Brain microvascular endothelial cell (primary cell): ENCODE results near the gene ZMYM4.
A peak's percentile ranks its signal among the peaks of the same experiment; 100 is the strongest.

Experiments used
- DNase-seq: peaks from one replicate; pipeline ENCODE4 v3.0.0-alpha.2; 2020
- H3K27ac ChIP-seq: fragments of 250-450 bp; sonication (Bioruptor Pico); 2 replicates; pipeline ENCODE4 v1.5.1; 2020; ENCODE audit warnings: mild to moderate bottlenecking, moderate library complexity
- H3K27me3 ChIP-seq: fragments of 250-450 bp; sonication (Bioruptor Pico); replicated peaks from 2 replicates; pipeline ENCODE4 v1.5.1; 2020; ENCODE audit warnings: mild to moderate bottlenecking
- H3K36me3 ChIP-seq: fragments of 250-450 bp; sonication (Bioruptor Pico); replicated peaks from 2 replicates; pipeline ENCODE4 v1.5.1; 2020; ENCODE audit warnings: mild to moderate bottlenecking
- H3K4me3 ChIP-seq: 2 replicates; pipeline ENCODE4 v1.5.1; 2011; ENCODE audit warnings: low read depth, mild to moderate bottlenecking, control low read depth, low read length, moderate library complexity
- in situ Hi-C: cut with HindIII; loops from 2 replicates; pipeline ENCODE4 v1.10.0; 2017; ENCODE audit warnings: low sequenced_read_pairs, low pct_ligation_motif_present
- TF ChIP-seq, protein P1 (sequence below): IDR thresholded peaks from 2 replicates; pipeline ENCODE4 v1.5.1; 2011; ENCODE audit warnings: low read depth, mild to moderate bottlenecking, moderate library complexity, low read length, control low read depth, inconsistent platforms; ENCODE audit errors: missing control alignments

The ZMYM4 gene

DNA sequence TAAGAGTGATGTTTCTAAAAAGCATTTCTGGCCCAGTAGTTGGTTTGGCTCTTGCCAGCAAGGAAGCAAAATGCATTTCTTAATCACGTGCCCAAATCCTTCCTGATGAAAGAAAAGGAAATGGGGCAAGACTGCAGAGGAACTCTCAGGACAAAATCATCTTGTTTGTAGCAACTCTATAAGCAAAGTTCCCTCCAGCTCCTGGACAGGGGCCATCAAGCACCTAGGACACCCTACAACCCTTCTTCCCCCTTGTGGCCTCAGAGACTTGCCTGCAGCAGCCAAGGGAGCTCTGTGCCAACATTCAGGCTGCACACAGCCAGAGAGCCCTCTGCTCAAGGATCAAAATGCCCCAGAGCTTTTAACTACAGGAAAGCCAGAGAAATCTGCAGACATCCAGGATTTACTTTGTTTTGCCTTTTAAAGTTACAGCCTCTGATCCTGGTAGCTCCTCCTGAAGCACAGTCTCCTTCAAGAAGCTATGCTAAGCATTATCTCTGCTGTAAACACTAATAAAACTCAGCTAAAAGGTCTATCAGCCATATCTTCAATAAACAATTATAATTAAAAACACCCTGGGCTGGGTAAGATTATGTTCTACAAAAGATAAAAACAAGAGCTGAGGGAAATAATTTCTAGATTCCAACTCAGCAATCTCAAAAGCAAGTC lies 183.7 kb downstream of the ZMYM4 start:
- Histone ChIP-seq H3K27ac (no peak overlapping the region), H3K27me3 (no peaks in the 10 kb centered on the region), H3K36me3 (peaks cover 20% of the 10 kb centered on the region), H3K4me3 (no peak overlapping the region)
- in situ Hi-C loops, result no loop called here
- TF ChIP-seq, protein P1, sequence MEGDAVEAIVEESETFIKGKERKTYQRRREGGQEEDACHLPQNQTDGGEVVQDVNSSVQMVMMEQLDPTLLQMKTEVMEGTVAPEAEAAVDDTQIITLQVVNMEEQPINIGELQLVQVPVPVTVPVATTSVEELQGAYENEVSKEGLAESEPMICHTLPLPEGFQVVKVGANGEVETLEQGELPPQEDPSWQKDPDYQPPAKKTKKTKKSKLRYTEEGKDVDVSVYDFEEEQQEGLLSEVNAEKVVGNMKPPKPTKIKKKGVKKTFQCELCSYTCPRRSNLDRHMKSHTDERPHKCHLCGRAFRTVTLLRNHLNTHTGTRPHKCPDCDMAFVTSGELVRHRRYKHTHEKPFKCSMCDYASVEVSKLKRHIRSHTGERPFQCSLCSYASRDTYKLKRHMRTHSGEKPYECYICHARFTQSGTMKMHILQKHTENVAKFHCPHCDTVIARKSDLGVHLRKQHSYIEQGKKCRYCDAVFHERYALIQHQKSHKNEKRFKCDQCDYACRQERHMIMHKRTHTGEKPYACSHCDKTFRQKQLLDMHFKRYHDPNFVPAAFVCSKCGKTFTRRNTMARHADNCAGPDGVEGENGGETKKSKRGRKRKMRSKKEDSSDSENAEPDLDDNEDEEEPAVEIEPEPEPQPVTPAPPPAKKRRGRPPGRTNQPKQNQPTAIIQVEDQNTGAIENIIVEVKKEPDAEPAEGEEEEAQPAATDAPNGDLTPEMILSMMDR, result peak; percentile 23
- no peak for DNase-seq

DNA sequence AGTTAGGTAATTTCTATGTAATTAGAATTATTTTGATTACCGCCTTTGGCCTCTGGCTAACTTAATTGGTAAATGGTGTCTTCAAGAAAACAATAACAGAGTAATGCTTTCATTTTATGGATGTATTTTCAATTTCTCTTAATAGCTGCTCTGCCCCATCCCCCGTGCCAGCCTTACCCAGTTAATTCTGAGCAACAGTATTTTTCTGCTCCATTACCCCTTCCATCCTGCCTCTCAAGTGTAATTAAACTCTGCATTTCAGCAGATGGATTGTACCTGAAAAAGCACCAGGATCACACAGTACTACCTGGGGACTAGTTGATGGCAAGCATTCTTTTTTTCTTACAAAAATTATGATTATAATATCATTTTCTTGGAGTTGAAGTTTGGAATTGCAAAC lies 184.5 kb downstream of the ZMYM4 start:
- H3K36me3 ChIP-seq, result peaks cover 16% of the 10 kb centered on the region
- TF ChIP-seq, protein P1, result no peak
- H3K4me3 ChIP-seq, result no peak overlapping the region
- in situ Hi-C loops, result no loop called here
- no peaks in the 10 kb centered on the region for H3K27me3 ChIP-seq
- H3K27ac ChIP-seq, result no peak overlapping the region
- no peak for DNase-seq

DNA sequence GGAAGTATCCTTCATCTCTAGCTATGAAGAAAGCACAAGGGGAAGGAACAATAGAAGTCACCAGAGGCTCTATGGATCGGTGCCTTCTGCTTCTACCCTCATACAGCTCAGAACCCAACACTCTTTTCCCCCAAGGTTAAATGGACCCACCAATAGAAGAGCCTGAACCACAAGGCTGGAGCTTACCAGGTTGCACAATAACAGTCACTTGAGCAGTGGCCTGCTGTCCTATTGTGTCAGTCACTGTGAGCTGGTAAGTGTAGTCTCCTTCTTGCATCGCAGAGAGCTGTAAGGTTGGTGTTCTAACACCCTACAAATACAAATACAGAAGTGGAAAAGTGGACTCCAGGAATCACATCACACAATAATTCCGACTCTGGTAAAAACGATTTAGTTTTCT lies 185.7 kb downstream of the ZMYM4 start:
- Histone ChIP-seq H3K36me3 (peaks cover 16% of the 10 kb centered on the region), H3K27ac (peak overlapping the region; percentile 10), H3K27me3 (no peaks in the 10 kb centered on the region), H3K4me3 (no peak overlapping the region)
- TF ChIP-seq, protein P1, result no peak
- no peak for DNase-seq
- in situ Hi-C loops, result no loop called here

DNA sequence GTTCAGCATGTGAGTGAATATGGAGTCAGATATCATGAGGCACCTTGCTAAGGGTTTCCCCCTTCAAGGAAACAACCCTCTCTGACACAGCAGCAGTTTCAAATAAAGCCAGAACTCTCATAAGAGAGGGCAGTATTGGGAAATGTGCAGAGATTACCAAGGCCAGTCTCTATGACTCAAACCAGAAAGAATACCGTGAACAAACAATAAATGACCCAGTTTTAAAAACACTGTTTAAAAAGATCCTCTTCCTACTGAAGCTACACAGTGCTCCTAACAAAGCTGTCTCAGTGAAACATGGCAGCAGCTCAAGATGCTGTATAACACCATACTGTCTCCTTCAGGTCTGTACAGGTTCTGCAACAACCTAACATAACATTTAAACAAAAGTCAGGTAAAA lies 186.1 kb downstream of the ZMYM4 start:
- TF ChIP-seq, protein P1, result peak; percentile 37
- Histone ChIP-seq H3K36me3 (peaks cover 14% of the 10 kb centered on the region), H3K4me3 (no peak overlapping the region), H3K27ac (peak overlapping the region; percentile 19), H3K27me3 (no peaks in the 10 kb centered on the region)
- DNase-seq, result peak; percentile 53
- in situ Hi-C loops, result no loop called here

DNA sequence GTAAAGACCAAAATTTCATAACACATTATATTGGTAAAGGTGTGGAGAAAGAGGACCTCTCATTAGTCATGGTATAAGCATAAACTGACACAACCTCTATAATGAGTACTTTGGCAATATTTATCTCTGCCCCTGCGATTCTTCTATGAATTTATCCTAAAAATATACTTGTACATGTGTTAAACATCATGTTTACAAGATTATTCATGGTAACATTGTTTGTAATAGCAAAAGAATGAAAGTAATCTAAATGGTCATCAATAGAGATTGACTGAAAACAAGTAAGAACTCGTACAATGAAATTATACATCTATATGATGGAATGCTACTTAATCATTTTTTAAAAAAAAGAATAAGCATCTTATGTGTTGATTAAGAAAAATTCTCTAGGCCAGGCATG lies 192.3 kb downstream of the ZMYM4 start:
- Histone ChIP-seq H3K4me3 (no peak overlapping the region), H3K27ac (no peak overlapping the region), H3K27me3 (no peaks in the 10 kb centered on the region), H3K36me3 (peaks cover 26% of the 10 kb centered on the region)
- TF ChIP-seq, protein P1, result no peak
- in situ Hi-C loops, result no loop called here
- no peak for DNase-seq
